ENCODE results near the gene MB. TPM values are rescaled to one million over a fixed set of nuclear protein-coding genes. Genes with fewer than 3 reads are reported as not detected.
"Not testable (repeated sequence)": the region's sequence is repeated elsewhere in the genome, so short reads cannot be mapped to it uniquely, and the experiment has no call there.

MB gene
- total RNA-seq, 2 donors from 2014 or later, result 1.4 to 2.6 TPM

DNA sequence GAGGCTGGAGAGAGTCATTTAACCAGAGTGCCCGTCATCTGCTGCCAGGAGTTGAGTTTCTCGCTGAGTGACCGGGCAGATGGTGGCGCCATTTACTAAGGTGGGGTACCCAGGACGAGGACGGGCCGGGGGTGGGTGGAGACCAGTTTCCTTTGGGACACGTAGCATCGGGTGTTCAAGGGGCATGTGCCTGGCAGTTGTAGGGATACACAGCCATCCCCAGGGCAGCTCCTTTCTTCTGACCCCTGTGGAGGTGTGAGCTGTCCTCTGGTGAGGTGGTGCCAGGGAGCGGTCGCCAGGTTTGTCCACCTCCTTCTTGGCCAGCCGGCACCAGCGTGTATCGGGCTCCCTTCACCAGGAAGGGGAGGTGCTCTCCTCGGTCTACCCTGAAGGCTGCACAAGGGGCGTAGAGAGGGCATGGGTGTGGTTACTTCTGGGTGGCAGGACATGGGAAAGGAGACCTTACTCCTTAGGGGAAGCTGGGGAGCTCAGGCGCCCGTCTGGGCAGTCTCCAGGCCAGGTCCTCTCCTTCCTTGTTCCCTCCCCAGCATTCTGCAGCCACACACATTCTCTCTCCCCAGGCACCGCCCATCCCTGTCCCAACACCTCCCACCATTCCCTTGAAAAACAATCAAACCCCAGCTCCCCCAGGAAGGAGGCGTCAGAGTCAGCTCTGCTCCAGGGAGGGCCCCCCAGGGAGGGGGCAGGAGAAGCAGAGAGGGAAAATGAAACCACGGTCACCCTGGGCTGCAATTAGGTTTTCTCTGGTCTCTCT is 10.3 kb upstream of the MB start:
- TF ChIP-seq, protein P1, sequence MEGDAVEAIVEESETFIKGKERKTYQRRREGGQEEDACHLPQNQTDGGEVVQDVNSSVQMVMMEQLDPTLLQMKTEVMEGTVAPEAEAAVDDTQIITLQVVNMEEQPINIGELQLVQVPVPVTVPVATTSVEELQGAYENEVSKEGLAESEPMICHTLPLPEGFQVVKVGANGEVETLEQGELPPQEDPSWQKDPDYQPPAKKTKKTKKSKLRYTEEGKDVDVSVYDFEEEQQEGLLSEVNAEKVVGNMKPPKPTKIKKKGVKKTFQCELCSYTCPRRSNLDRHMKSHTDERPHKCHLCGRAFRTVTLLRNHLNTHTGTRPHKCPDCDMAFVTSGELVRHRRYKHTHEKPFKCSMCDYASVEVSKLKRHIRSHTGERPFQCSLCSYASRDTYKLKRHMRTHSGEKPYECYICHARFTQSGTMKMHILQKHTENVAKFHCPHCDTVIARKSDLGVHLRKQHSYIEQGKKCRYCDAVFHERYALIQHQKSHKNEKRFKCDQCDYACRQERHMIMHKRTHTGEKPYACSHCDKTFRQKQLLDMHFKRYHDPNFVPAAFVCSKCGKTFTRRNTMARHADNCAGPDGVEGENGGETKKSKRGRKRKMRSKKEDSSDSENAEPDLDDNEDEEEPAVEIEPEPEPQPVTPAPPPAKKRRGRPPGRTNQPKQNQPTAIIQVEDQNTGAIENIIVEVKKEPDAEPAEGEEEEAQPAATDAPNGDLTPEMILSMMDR (conservative IDR thresholded peaks at IDR 0.05), result peak; percentile 63
- H3K4me1 ChIP-seq (ENCODE audit: control insufficient read depth, insufficient read depth, low read length), result no peaks in the 10 kb centered on the region
- no peaks in the 10 kb centered on the region for H3K36me3 Mint-ChIP-seq (ENCODE audit: low read depth)
- peak overlapping the region; percentile 80 for H3K4me3 ChIP-seq (ENCODE audit: low read length)
- DNase-seq, result peak; percentile 92
- WGBS, 2 experiments (ENCODE audit: insufficient coverage in 1 of 2, insufficient read length in 1 of 2), result 10 to 19% methylated on average over 2 to 21 of the region's 21 CpGs
- H3K27me3 Mint-ChIP-seq (ENCODE audit: insufficient read depth), result peaks cover 14% of the 10 kb centered on the region
- H3K9ac ChIP-seq (ENCODE audit: extremely low read depth, low read length, poor library complexity, severe bottlenecking), result peak overlapping the region; percentile 20
- no peaks in the 10 kb centered on the region for H3K9me3 Mint-ChIP-seq
- H3K27ac Mint-ChIP-seq, result peak overlapping the region; percentile 90
- H3K27me3 ChIP-seq (ENCODE audit: control insufficient read depth, insufficient read depth, low read length, poor library complexity, severe bottlenecking), result no peaks in the 10 kb centered on the region
- no peaks in the 10 kb centered on the region for H3K36me3 ChIP-seq (ENCODE audit: control insufficient read depth, insufficient read depth, low read length)
- H3K4me1 Mint-ChIP-seq, result peaks cover 13% of the 10 kb centered on the region
- H3K27ac ChIP-seq (ENCODE audit: low read depth, low read length), result no peak overlapping the region
- H3K4me3 Mint-ChIP-seq, result peak overlapping the region; percentile 69
- H3K9me3 ChIP-seq (ENCODE audit: control insufficient read depth, low read length), result no peaks in the 10 kb centered on the region

GRCh38 chr22:35625763-35626432 is 8.8 kb upstream of the MB start:
- Mint-ChIP-seq H3K9me3 (no peaks in the 10 kb centered on the region), H3K4me3 (no peak overlapping the region), H3K27me3 (ENCODE audit: insufficient read depth) (peaks cover 14% of the 10 kb centered on the region), H3K4me1 (peaks cover 15% of the 10 kb centered on the region), H3K36me3 (ENCODE audit: low read depth) (no peaks in the 10 kb centered on the region), H3K27ac (no peak overlapping the region)
- Histone ChIP-seq H3K4me1 (ENCODE audit: control insufficient read depth, insufficient read depth, low read length) (no peaks in the 10 kb centered on the region), H3K27ac (ENCODE audit: low read depth, low read length) (no peak overlapping the region), H3K9me3 (ENCODE audit: control insufficient read depth, low read length) (no peaks in the 10 kb centered on the region), H3K9ac (ENCODE audit: extremely low read depth, low read length, poor library complexity, severe bottlenecking) (no peak overlapping the region), H3K4me3 (ENCODE audit: low read length) (no peak overlapping the region), H3K36me3 (ENCODE audit: control insufficient read depth, insufficient read depth, low read length) (no peaks in the 10 kb centered on the region), H3K27me3 (ENCODE audit: control insufficient read depth, insufficient read depth, low read length, poor library complexity, severe bottlenecking) (no peaks in the 10 kb centered on the region)
- DNase-seq, result no peak
- TF ChIP-seq, protein P1 (conservative IDR thresholded peaks at IDR 0.05), result no peak
- WGBS, 2 experiments (ENCODE audit: insufficient coverage in 1 of 2, insufficient read length in 1 of 2), result 86 to 93% methylated on average over 7 to 10 of the region's 10 CpGs

DNA sequence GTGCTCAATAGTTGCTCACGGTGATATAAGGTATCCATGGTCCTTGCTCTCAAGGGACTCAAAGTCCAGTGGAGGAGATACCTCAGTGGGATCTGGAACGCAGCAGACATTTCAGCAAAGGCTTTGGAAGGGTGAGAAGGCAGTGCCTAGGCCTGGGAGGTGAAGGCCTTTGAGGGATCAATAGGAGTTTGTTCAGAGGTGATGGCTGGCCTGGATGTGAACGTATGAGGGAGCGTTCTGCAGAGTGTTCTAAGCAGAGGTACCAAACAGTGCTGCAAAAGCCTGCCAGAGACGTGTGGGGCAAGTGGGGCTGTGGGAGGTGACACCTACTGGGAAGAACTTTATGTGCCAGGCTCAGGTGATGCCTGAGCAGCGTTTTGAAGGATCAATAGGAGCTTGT is 7.4 kb upstream of the MB start:
- no peaks in the 10 kb centered on the region for H3K36me3 Mint-ChIP-seq (ENCODE audit: low read depth)
- no peak overlapping the region for H3K27ac ChIP-seq (ENCODE audit: low read depth, low read length)
- H3K27me3 Mint-ChIP-seq (ENCODE audit: insufficient read depth), result peaks cover 11% of the 10 kb centered on the region
- no peaks in the 10 kb centered on the region for H3K27me3 ChIP-seq (ENCODE audit: control insufficient read depth, insufficient read depth, low read length, poor library complexity, severe bottlenecking)
- H3K4me3 Mint-ChIP-seq, result no peak overlapping the region
- WGBS, 2 experiments (ENCODE audit: insufficient coverage in 1 of 2, insufficient read length in 1 of 2), result 87 to 93% methylated on average over 6 of the region's 6 CpGs
- H3K4me1 ChIP-seq (ENCODE audit: control insufficient read depth, insufficient read depth, low read length), result no peaks in the 10 kb centered on the region
- peaks cover 15% of the 10 kb centered on the region for H3K4me1 Mint-ChIP-seq
- TF ChIP-seq, protein P1 (conservative IDR thresholded peaks at IDR 0.05), result no peak
- no peak overlapping the region for H3K27ac Mint-ChIP-seq
- no peak for DNase-seq
- H3K9ac ChIP-seq (ENCODE audit: extremely low read depth, low read length, poor library complexity, severe bottlenecking), result no peak overlapping the region
- H3K4me3 ChIP-seq (ENCODE audit: low read length), result no peak overlapping the region
- no peaks in the 10 kb centered on the region for H3K9me3 ChIP-seq (ENCODE audit: control insufficient read depth, low read length)
- H3K36me3 ChIP-seq (ENCODE audit: control insufficient read depth, insufficient read depth, low read length), result no peaks in the 10 kb centered on the region
- H3K9me3 Mint-ChIP-seq, result no peaks in the 10 kb centered on the region

DNA sequence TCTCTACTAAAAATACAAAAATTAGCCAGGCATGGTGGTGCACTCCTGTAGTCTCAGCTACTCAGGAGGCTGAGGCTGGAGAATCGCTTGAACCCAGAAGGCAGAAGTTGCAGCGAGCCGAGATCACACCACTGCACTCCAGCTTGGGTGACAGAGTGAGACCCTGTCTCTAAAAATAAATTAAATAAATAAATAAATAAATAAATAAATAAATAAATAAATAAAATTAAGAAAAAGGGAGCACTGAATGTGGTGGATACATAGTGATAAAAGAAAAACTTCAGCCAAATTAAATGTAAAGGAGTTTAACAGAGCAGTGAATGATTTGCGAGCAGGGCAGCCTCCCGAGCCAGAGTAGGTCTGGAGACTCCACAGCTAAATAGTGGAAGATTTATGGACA is 6.8 kb upstream of the MB start:
- H3K4me1 ChIP-seq (ENCODE audit: control insufficient read depth, insufficient read depth, low read length); H3K27ac ChIP-seq (ENCODE audit: low read depth, low read length); DNase-seq; H3K4me3 ChIP-seq (ENCODE audit: low read length); H3K27ac Mint-ChIP-seq; H3K27me3 ChIP-seq (ENCODE audit: control insufficient read depth, insufficient read depth, low read length, poor library complexity, severe bottlenecking); H3K27me3 Mint-ChIP-seq (ENCODE audit: insufficient read depth); H3K36me3 Mint-ChIP-seq (ENCODE audit: low read depth); H3K36me3 ChIP-seq (ENCODE audit: control insufficient read depth, insufficient read depth, low read length); H3K9ac ChIP-seq (ENCODE audit: extremely low read depth, low read length, poor library complexity, severe bottlenecking); H3K9me3 Mint-ChIP-seq; H3K4me3 Mint-ChIP-seq; H3K9me3 ChIP-seq (ENCODE audit: control insufficient read depth, low read length): not testable (repeated sequence)
- peaks cover 15% of the 10 kb centered on the region for H3K4me1 Mint-ChIP-seq
- 93 to 96% methylated on average over 2 to 5 of the region's 5 CpGs for WGBS, 2 experiments (ENCODE audit: insufficient coverage in 1 of 2, insufficient read length in 1 of 2)

Data from endodermal cell (in vitro differentiated cells).